Aortic smooth muscle cell (primary cell): ENCODE measurements around the gene BRD8. TPM values are rescaled to one million over a fixed set of nuclear protein-coding genes. Genes with fewer than 3 reads are reported as not detected.

Source experiments
- total RNA-seq: library from RNA; depleted of rRNA; stranded (reverse); fragments of >200 nt; gene quantifications from 2 replicates; pipeline ENCODE4 v1.2.3, GENCODE V29; 2014

BRD8 gene
- total RNA-seq = 38.8 and 46.0 TPM in 2 replicates

GRCh38 chr5:138178516-138179276 is at the start of gene BRD8, which contains the start of gene KIF20A:
Gene BRD8, minus strand, starts transcription at chr5:138178630. Its CDS starts 16 bp downstream, at chr5:138178614.
Gene KIF20A, plus strand, starts transcription at chr5:138179112. Its CDS starts 569 bp downstream, at chr5:138179681.

GRCh38 chr5:138213161-138214029 is 35.0 kb upstream of the BRD8 start, which contains the start of gene CDC23:
Gene CDC23, minus strand, starts transcription at chr5:138213323. Its CDS starts 11 bp downstream, at chr5:138213312.

GRCh38 chr5:138138949-138139780 is 39.3 kb downstream of the BRD8 start, which contains the start of gene NME5:
Gene NME5, minus strand, starts transcription at chr5:138139428. Its CDS starts 648 bp downstream, at chr5:138138780.

Other genes with a start within 250 kb of the BRD8 start
- 18.6 and 23.0 TPM in 2 replicates for gene FAM13B, start 145.6 kb downstream of the BRD8 start, total RNA-seq
- not detected in 2 replicates for gene WNT8A, start 94.6 kb downstream of the BRD8 start, total RNA-seq
- 4.8 and 5.0 TPM in 2 replicates for gene NME5, start 39.2 kb downstream of the BRD8 start, total RNA-seq
- gene KIF20A, start 482 bp upstream of the BRD8 start, total RNA-seq = 59.3 and 69.1 TPM in 2 replicates
- gene CDC23, start 34.7 kb upstream of the BRD8 start, total RNA-seq = 18.9 and 21.1 TPM in 2 replicates
- not detected in 2 replicates for gene GFRA3, start 96.0 kb upstream of the BRD8 start, total RNA-seq
- gene CDC25C, start 153.2 kb upstream of the BRD8 start, total RNA-seq = 3.0 and 4.9 TPM in 2 replicates
- gene FAM53C, start 159.6 kb upstream of the BRD8 start, total RNA-seq = 21.4 and 26.5 TPM in 2 replicates
- gene KDM3B, start 174.1 kb upstream of the BRD8 start, total RNA-seq = 39.6 and 45.8 TPM in 2 replicates